ENCODE measurements around the gene LSS.

DNA sequence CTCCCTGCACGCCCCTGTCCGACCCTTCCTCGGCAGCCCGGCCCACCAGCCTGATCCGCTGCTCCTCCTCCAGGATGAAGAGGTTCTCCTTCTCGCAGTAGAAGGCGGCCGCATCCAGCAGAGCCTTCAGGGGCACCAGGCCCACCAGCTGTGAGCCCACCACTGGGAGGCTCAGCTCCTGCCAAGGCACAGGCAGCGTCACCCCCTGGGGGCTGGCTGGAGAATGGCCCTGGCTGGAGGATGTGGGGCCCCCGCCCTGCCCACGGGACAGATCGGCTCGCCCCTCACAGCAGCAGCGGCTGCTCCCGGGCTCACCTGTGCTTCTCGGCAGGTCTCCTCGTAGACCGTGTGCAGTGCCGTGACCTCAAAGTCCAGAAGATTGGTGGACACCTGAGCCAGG lies 78.5 kb downstream of the LSS start:
- no peak for TF ChIP-seq GATA3 (IDR thresholded peaks at IDR 0.05; ENCODE audit: low read depth, low read length)
- no peak for TF ChIP-seq GATA2 (IDR thresholded peaks at IDR 0.05; ENCODE audit: low read depth, low read length)

Data from SH-SY5Y (cell line).